Liver (tissue), 9 donors: Measurements from ENCODE around the gene AIP. TPM values are rescaled to one million over a fixed set of nuclear protein-coding genes. Genes with fewer than 3 reads are reported as not detected.

Source experiments
- DNase-seq: peaks from one replicate; pipeline ENCODE4 v3.0.0-alpha.2; 2017; ENCODE audit warnings: low spot score
- H3K27ac ChIP-seq, 2 donors: one replicate each; pipeline ENCODE4 v1.7.0; 2013; ENCODE audit warnings: inconsistent platforms in 2 of 2, low read length in 2 of 2, control low read depth in 1 of 2, low read depth in 1 of 2, mild to moderate bottlenecking in 1 of 2
- H3K27me3 ChIP-seq, 4 donors: one replicate each; pipeline versions ENCODE4 v1.6.1 to v1.7.0; 2013; ENCODE audit warnings: low read length in 3 of 4, inconsistent platforms in 1 of 4, mild to moderate bottlenecking in 1 of 4, moderate library complexity in 1 of 4; ENCODE audit not compliant: control insufficient read depth in 4 of 4, insufficient read depth in 4 of 4
- H3K36me3 ChIP-seq, 4 donors: one replicate each; pipeline versions ENCODE4 v1.6.1 to v1.7.0; 2013; ENCODE audit warnings: low read length in 3 of 4, mild to moderate bottlenecking in 3 of 4, low read depth in 1 of 4, moderate library complexity in 1 of 4; ENCODE audit not compliant: control insufficient read depth in 4 of 4, insufficient read depth in 3 of 4
- H3K4me1 ChIP-seq, 4 donors: one replicate each; pipeline versions ENCODE4 v1.6.1 to v1.7.0; 2013; ENCODE audit warnings: low read length in 3 of 4, mild to moderate bottlenecking in 3 of 4, moderate library complexity in 1 of 4; ENCODE audit not compliant: control insufficient read depth in 4 of 4, insufficient read depth in 4 of 4
- H3K4me3 ChIP-seq, 3 donors: one replicate each; pipeline versions ENCODE4 v1.6.1 to v1.7.0; 2013; ENCODE audit warnings: low read length in 3 of 3, control low read depth in 1 of 3, low read depth in 1 of 3, mild to moderate bottlenecking in 1 of 3
- H3K9ac ChIP-seq, 2 donors: one replicate each; pipeline ENCODE4 v1.7.0; 2013; ENCODE audit warnings: low read length in 2 of 2, mild to moderate bottlenecking in 2 of 2, moderate library complexity in 2 of 2, control low read depth in 1 of 2, low read depth in 1 of 2
- H3K9me3 ChIP-seq, 4 donors: one replicate each; pipeline versions ENCODE4 v1.6.1 to v1.7.0; 2013; ENCODE audit warnings: low read length in 3 of 4; ENCODE audit not compliant: control insufficient read depth in 4 of 4
- ATF3 ChIP-seq: IDR thresholded peaks from 2 replicates; pipeline ENCODE4 v1.6.1; 2016; ENCODE audit warnings: antibody characterized with exemption
- EGR1 ChIP-seq, 2 donors: IDR thresholded peaks; 2 replicates each; pipeline ENCODE4 v1.6.1; 2016 to 2018; ENCODE audit warnings: antibody characterized with exemption in 2 of 2, low read depth in 2 of 2
- FOXA1 ChIP-seq: IDR thresholded peaks from 2 replicates; pipeline ENCODE4 v1.6.1; 2016; ENCODE audit warnings: antibody characterized with exemption
- FOXA2 ChIP-seq: IDR thresholded peaks from 2 replicates; pipeline ENCODE4 v1.6.1; 2016; ENCODE audit warnings: antibody characterized with exemption
- GABPA ChIP-seq, 2 donors: IDR thresholded peaks in 1 of 2; conservative IDR thresholded peaks in 1 of 2; 2 replicates each; pipeline ENCODE4 v1.6.1; 2016; ENCODE audit warnings: antibody characterized with exemption in 2 of 2, mild to moderate bottlenecking in 1 of 2, moderate library complexity in 1 of 2
- HNF4A ChIP-seq, 2 donors: conservative IDR thresholded peaks; 2 replicates each; pipeline ENCODE4 v1.6.1; 2016; ENCODE audit warnings: antibody characterized with exemption in 2 of 2, mild to moderate bottlenecking in 2 of 2
- HNF4G ChIP-seq: IDR thresholded peaks from 2 replicates; pipeline ENCODE4 v1.6.1; 2016; ENCODE audit warnings: antibody characterized with exemption
- JUND ChIP-seq, 2 donors: IDR thresholded peaks; 2 replicates each; pipeline ENCODE4 v1.6.1; 2016; ENCODE audit warnings: antibody characterized with exemption in 2 of 2
- MAX ChIP-seq: IDR thresholded peaks from 2 replicates; pipeline ENCODE4 v1.6.1; 2016; ENCODE audit warnings: antibody characterized with exemption
- NR2F2 ChIP-seq: IDR thresholded peaks from 2 replicates; pipeline ENCODE4 v1.6.1; 2016; ENCODE audit warnings: antibody characterized with exemption
- RAD21 ChIP-seq, 2 donors: IDR thresholded peaks; 2 replicates each; pipeline ENCODE4 v1.6.1; 2016; ENCODE audit warnings: antibody characterized with exemption in 2 of 2, mild to moderate bottlenecking in 2 of 2
- REST ChIP-seq: IDR thresholded peaks from 2 replicates; pipeline ENCODE4 v1.6.1; 2016; ENCODE audit warnings: antibody characterized with exemption, mild to moderate bottlenecking
- RXRA ChIP-seq, 2 donors: IDR thresholded peaks; 2 replicates each; pipeline ENCODE4 v1.6.1; 2017 to 2018; ENCODE audit warnings: antibody characterized with exemption in 2 of 2, mild to moderate bottlenecking in 1 of 2
- SP1 ChIP-seq: IDR thresholded peaks from 2 replicates; pipeline ENCODE4 v1.6.1; 2018; ENCODE audit warnings: antibody characterized with exemption, mild to moderate bottlenecking
- TAF1 ChIP-seq: conservative IDR thresholded peaks from 2 replicates; pipeline ENCODE4 v1.6.1; 2016; ENCODE audit warnings: antibody characterized with exemption, mild to moderate bottlenecking
- YY1 ChIP-seq: IDR thresholded peaks from 2 replicates; pipeline ENCODE4 v1.6.1; 2016; ENCODE audit warnings: antibody characterized with exemption, mild to moderate bottlenecking
- ZBTB33 ChIP-seq: IDR thresholded peaks from 2 replicates; pipeline ENCODE4 v1.6.1; 2016; ENCODE audit warnings: antibody characterized with exemption
- WGBS: extraction: QIAGEN DNeasy Blood & Tissue Kit; methylation state at CpG from one replicate; pipeline ENCODE4 v1.1.7; 2013; 5-methylcytosine and 5-hydroxymethylcytosine counted together
- polyA plus RNA-seq, 2 donors: library from polyadenylated mRNA; stranded (reverse) in 1 of 2; unstranded in 1 of 2; fragments of 200-250 nt in 1 of 2; fragments of >200 nt in 1 of 2; fragmentation: Nextera tagmentation in 1 of 2; extraction: Ambion mirVana in 1 of 2; gene quantifications; one replicate each; pipeline versions ENCODE4 v1.2.1 to v1.2.3, GENCODE V29; 2013 to 2015
- total RNA-seq, 2 donors: library from RNA; depleted of rRNA; stranded (reverse); fragments of >200 nt; gene quantifications; one replicate each; pipeline ENCODE4 v1.2.3, GENCODE V29; 2014
- donor health status: healthy.
- donor health status: healthy.
- donor health status: healthy.
- donor health status: healthy.
- donor health status: healthy.

AIP gene
- total and polyA plus RNA-seq, 4 donors = 17.6 to 28.2 (median 23.1) TPM

GRCh38 chr11:67506426-67507051 lies 23.7 kb downstream of the AIP start:
- WGBS = 55% methylated on average over 16 of the region's 16 CpGs
- Histone ChIP-seq H3K9ac (peak overlapping the region in 1 of 2 donors; percentile 66), H3K4me1 (peaks cover 8 to 44% (median 26%) of the 10 kb centered on the region in 4 donors), H3K4me3 (peak overlapping the region in 2 of 3 donors; percentile 78 to 95), H3K9me3 (no peaks in the 10 kb centered on the region), H3K36me3 (peaks cover 0 to 2% (median 0%) of the 10 kb centered on the region in 4 donors), H3K27ac (peak overlapping the region; percentile 96 to 100), H3K27me3 (no peaks in the 10 kb centered on the region)
- DNase-seq = no peak
- no peak for TF ChIP-seq TAF1
- no peak for TF ChIP-seq FOXA2
- TF ChIP-seq JUND (IDR thresholded peaks at IDR 0.05) = no peak
- no peak for TF ChIP-seq SP1

GRCh38 chr11:67507242-67507863 lies 24.5 kb downstream of the AIP start:
- H3K9me3 ChIP-seq = no peaks in the 10 kb centered on the region
- no peak for DNase-seq
- H3K27me3 ChIP-seq = no peaks in the 10 kb centered on the region
- TF ChIP-seq ZBTB33 (no peak), HNF4G (peak; percentile 37), RAD21 (IDR thresholded peaks at IDR 0.05) (peak in 1 of 2 donors; percentile 30)
- peaks cover 8 to 44% (median 26%) of the 10 kb centered on the region in 4 donors for H3K4me1 ChIP-seq
- 12% methylated on average over 33 of the region's 33 CpGs for WGBS
- H3K4me3 ChIP-seq = peak overlapping the region; percentile 78 to 95 (median 84)
- H3K36me3 ChIP-seq = no peaks in the 10 kb centered on the region
- H3K9ac ChIP-seq = peak overlapping the region; percentile 57 to 72
- peak overlapping the region; percentile 96 to 100 for H3K27ac ChIP-seq

GRCh38 chr11:67507864-67508485 lies 25.1 kb downstream of the AIP start, which contains the start of gene CDK2AP2:
Gene CDK2AP2 (minus strand): TSS chr11:67508162. CDS start chr11:67508082, 80 bp downstream.
- H3K4me3 ChIP-seq = peak within 1 kb of the TSS; percentile 80 to 95 (median 84)
- H3K9me3 ChIP-seq = no peaks in the 10 kb centered on the region
- peak within 1 kb of the TSS; percentile 57 to 92 for H3K9ac ChIP-seq
- WGBS = under 1% methylated on average over 57 of the region's 57 CpGs
- peak; percentile 97 for DNase-seq
- no peaks in the 10 kb centered on the region for H3K36me3 ChIP-seq
- peak within 1 kb of the TSS; percentile 96 to 100 for H3K27ac ChIP-seq
- no peaks in the 10 kb centered on the region for H3K27me3 ChIP-seq
- peaks cover 8 to 44% (median 26%) of the 10 kb centered on the region in 4 donors for H3K4me1 ChIP-seq
- no peak for TF ChIP-seq EGR1 (IDR thresholded peaks at IDR 0.05; ENCODE audit: low read depth in 2 of 2)
- peak; percentile 88 for TF ChIP-seq REST
- TF ChIP-seq TAF1 = peak; percentile 72
- peak; percentile 99 for TF ChIP-seq SP1
- peak; percentile 28 for TF ChIP-seq FOXA1
- TF ChIP-seq HNF4G = peak; percentile 1
- TF ChIP-seq MAX = peak; percentile 47
- TF ChIP-seq GABPA (IDR thresholded peaks at IDR 0.05 in 1 of 2, conservative IDR thresholded peaks at IDR 0.05 in 1 of 2) = peak in 1 of 2 donors; percentile 83
- TF ChIP-seq NR2F2 = peak; percentile 27
- TF ChIP-seq YY1 = peak; percentile 33
- TF ChIP-seq HNF4A (conservative IDR thresholded peaks at IDR 0.05) = no peak
- TF ChIP-seq RXRA (IDR thresholded peaks at IDR 0.05) = peak in 1 of 2 donors; percentile 35
- TF ChIP-seq ATF3 = no peak
- peak; percentile 70 for TF ChIP-seq FOXA2
- no peak for TF ChIP-seq ZBTB33
